Glutamatergic neuron (in vitro differentiated cells): ENCODE data around the gene ABCB6. TPM values are rescaled to one million over a fixed set of nuclear protein-coding genes. Genes with fewer than 3 reads are reported as not detected.

Source experiments
- DNase-seq: peaks from one replicate; pipeline ENCODE4 v3.0.0; 2022
- H3K27ac Mint-ChIP-seq: one replicate; pipeline ENCODE4 v1.8.0; 2020; ENCODE audit warnings: mild to moderate bottlenecking, mixed read lengths, inconsistent platforms; ENCODE audit not compliant: unreplicated experiment
- H3K27me3 Mint-ChIP-seq: one replicate; pipeline ENCODE4 v1.8.0; 2020; ENCODE audit warnings: mild to moderate bottlenecking, moderate library complexity, mixed read lengths, inconsistent platforms; ENCODE audit not compliant: unreplicated experiment
- H3K36me3 Mint-ChIP-seq: one replicate; pipeline ENCODE4 v1.8.0; 2020; ENCODE audit warnings: mild to moderate bottlenecking, mixed read lengths, inconsistent platforms; ENCODE audit not compliant: unreplicated experiment
- H3K4me1 Mint-ChIP-seq: one replicate; pipeline ENCODE4 v1.8.0; 2020; ENCODE audit warnings: mild to moderate bottlenecking, low read depth, mixed read lengths, inconsistent platforms; ENCODE audit not compliant: unreplicated experiment
- H3K4me3 Mint-ChIP-seq: one replicate; pipeline ENCODE4 v1.8.0; 2020; ENCODE audit warnings: mild to moderate bottlenecking, mixed read lengths, inconsistent platforms; ENCODE audit not compliant: unreplicated experiment
- H3K9me3 Mint-ChIP-seq: one replicate; pipeline ENCODE4 v1.8.0; 2020; ENCODE audit warnings: mild to moderate bottlenecking, moderate library complexity, mixed read lengths, inconsistent platforms; ENCODE audit not compliant: unreplicated experiment
- CTCF ChIP-seq: fragments of 200-600 bp; sonication (generic); IDR thresholded peaks from one replicate; pipeline ENCODE4 v1.5.0; 2021; ENCODE audit not compliant: partially characterized antibody, unreplicated experiment
- total RNA-seq: library from RNA; stranded (reverse); fragmentation: NEBNext Ultra II Directional; extraction: Animal tissue kit (Norgen Biotek cat#: 25700); gene quantifications from one replicate; pipeline ENCODE4 v1.2.1, GENCODE V29; 2021; ENCODE audit not compliant: unreplicated experiment

ABCB6 gene
- total RNA-seq, 1 donor from 2014 or later = 49.4 TPM

GRCh38 chr2:219215871-219216534, 2.8 kb downstream of the ABCB6 start:
- Mint-ChIP-seq H3K4me3 (no peak overlapping the region), H3K27me3 (peaks cover 7% of the 10 kb centered on the region), H3K4me1 (peaks cover 11% of the 10 kb centered on the region), H3K36me3 (no peaks in the 10 kb centered on the region), H3K27ac (no peak overlapping the region), H3K9me3 (peaks cover 15% of the 10 kb centered on the region)
- TF ChIP-seq CTCF = no peak
- no peak for DNase-seq

GRCh38 chr2:219214786-219215185, 4.0 kb downstream of the ABCB6 start:
- TF ChIP-seq CTCF = no peak
- peaks cover 7% of the 10 kb centered on the region for H3K27me3 Mint-ChIP-seq
- H3K27ac Mint-ChIP-seq = no peak overlapping the region
- peaks cover 11% of the 10 kb centered on the region for H3K4me1 Mint-ChIP-seq
- H3K4me3 Mint-ChIP-seq = no peak overlapping the region
- no peak for DNase-seq
- no peaks in the 10 kb centered on the region for H3K36me3 Mint-ChIP-seq
- H3K9me3 Mint-ChIP-seq = peaks cover 15% of the 10 kb centered on the region

GRCh38 chr2:219214141-219214540, 4.6 kb downstream of the ABCB6 start:
- Mint-ChIP-seq H3K36me3 (no peaks in the 10 kb centered on the region), H3K9me3 (peaks cover 11% of the 10 kb centered on the region), H3K27me3 (peaks cover 7% of the 10 kb centered on the region), H3K4me3 (no peak overlapping the region), H3K4me1 (peaks cover 8% of the 10 kb centered on the region), H3K27ac (no peak overlapping the region)
- no peak for DNase-seq
- TF ChIP-seq CTCF = no peak

GRCh38 chr2:219213486-219214071, 5.2 kb downstream of the ABCB6 start:
- Mint-ChIP-seq H3K27ac (no peak overlapping the region), H3K4me1 (peaks cover 6% of the 10 kb centered on the region), H3K4me3 (no peak overlapping the region), H3K27me3 (peaks cover 7% of the 10 kb centered on the region), H3K36me3 (no peaks in the 10 kb centered on the region), H3K9me3 (peaks cover 12% of the 10 kb centered on the region)
- TF ChIP-seq CTCF = no peak
- DNase-seq = no peak

- no peak for TF ChIP-seq CTCF
- Mint-ChIP-seq H3K36me3 (no peaks in the 10 kb centered on the region), H3K4me3 (no peak overlapping the region)
These were observed 5.7 kb downstream of the ABCB6 start for GRCh38 chr2:219213026-219213415.

More at GRCh38 chr2:219213026-219213415, 5.7 kb downstream of the ABCB6 start:
- H3K9me3 Mint-ChIP-seq = peaks cover 12% of the 10 kb centered on the region
- peaks cover 7% of the 10 kb centered on the region for H3K27me3 Mint-ChIP-seq
- DNase-seq = no peak
- H3K4me1 Mint-ChIP-seq = peaks cover 6% of the 10 kb centered on the region
- no peak overlapping the region for H3K27ac Mint-ChIP-seq
